Stimulated activated CD8-positive, alpha-beta memory T cell treated with anti-CD3 and anti-CD28 coated beads, Interleukin-4, amount 100 ng/mL, for 24 hours (primary cell): Measurements from ENCODE around the gene SNTG2.

ENCODE experiments used
- DNase-seq: peaks from one replicate; pipeline ENCODE4 v3.0.0-alpha.2; 2020; ENCODE audit warnings: low read depth

Gene SNTG2

GRCh38 chr2:926896-927295 is 23.8 kb upstream of the SNTG2 start:
- DNase-seq = no peak

- DNase-seq = no peak
Measured at GRCh38 chr2:929011-929735, 21.5 kb upstream of the SNTG2 start.

- DNase-seq = no peak
Measured at GRCh38 chr2:929925-930324, 20.7 kb upstream of the SNTG2 start.

- DNase-seq = no peak
Measured at GRCh38 chr2:930935-931334, 19.7 kb upstream of the SNTG2 start.

- DNase-seq = no peak
Measured at GRCh38 chr2:932320-933115, 18.1 kb upstream of the SNTG2 start.

- no peak for DNase-seq
Measured at GRCh38 chr2:933734-934295, 16.8 kb upstream of the SNTG2 start.

- DNase-seq = no peak
Measured at GRCh38 chr2:937530-937929, 13.1 kb upstream of the SNTG2 start.

- no peak for DNase-seq
Measured at GRCh38 chr2:938181-939005, 12.3 kb upstream of the SNTG2 start.

- DNase-seq = no peak
Measured at GRCh38 chr2:939936-940601, 10.6 kb upstream of the SNTG2 start.

GRCh38 chr2:941871-942270 is 8.8 kb upstream of the SNTG2 start:
- no peak for DNase-seq

GRCh38 chr2:942775-943460 is 7.7 kb upstream of the SNTG2 start:
- no peak for DNase-seq

GRCh38 chr2:943461-943797 is 7.2 kb upstream of the SNTG2 start:
- DNase-seq = no peak

GRCh38 chr2:943821-944220 is 6.8 kb upstream of the SNTG2 start:
- no peak for DNase-seq

- DNase-seq = no peak
Measured at GRCh38 chr2:944693-945092, 6.0 kb upstream of the SNTG2 start.

GRCh38 chr2:945104-945503 is 5.5 kb upstream of the SNTG2 start:
- DNase-seq = no peak

GRCh38 chr2:946073-946948 is 4.3 kb upstream of the SNTG2 start:
- DNase-seq = no peak

- DNase-seq = no peak
Measured at GRCh38 chr2:949384-950079, 1.1 kb upstream of the SNTG2 start.

- no peak for DNase-seq
Measured at GRCh38 chr2:951224-952006, 766 bp downstream of the SNTG2 start.

GRCh38 chr2:953408-953807 is 2.8 kb downstream of the SNTG2 start:
- no peak for DNase-seq
